ENCODE results near the gene SPEM2. TPM values are rescaled to one million over a fixed set of nuclear protein-coding genes. Genes with fewer than 3 reads are reported as not detected.
A peak's percentile ranks its signal among the peaks of the same experiment; 100 is the strongest.

SPEM2 gene
- total and polyA plus RNA-seq, 2 of the 4 experiments (the other 2 are of a cell fraction): not detected

DNA sequence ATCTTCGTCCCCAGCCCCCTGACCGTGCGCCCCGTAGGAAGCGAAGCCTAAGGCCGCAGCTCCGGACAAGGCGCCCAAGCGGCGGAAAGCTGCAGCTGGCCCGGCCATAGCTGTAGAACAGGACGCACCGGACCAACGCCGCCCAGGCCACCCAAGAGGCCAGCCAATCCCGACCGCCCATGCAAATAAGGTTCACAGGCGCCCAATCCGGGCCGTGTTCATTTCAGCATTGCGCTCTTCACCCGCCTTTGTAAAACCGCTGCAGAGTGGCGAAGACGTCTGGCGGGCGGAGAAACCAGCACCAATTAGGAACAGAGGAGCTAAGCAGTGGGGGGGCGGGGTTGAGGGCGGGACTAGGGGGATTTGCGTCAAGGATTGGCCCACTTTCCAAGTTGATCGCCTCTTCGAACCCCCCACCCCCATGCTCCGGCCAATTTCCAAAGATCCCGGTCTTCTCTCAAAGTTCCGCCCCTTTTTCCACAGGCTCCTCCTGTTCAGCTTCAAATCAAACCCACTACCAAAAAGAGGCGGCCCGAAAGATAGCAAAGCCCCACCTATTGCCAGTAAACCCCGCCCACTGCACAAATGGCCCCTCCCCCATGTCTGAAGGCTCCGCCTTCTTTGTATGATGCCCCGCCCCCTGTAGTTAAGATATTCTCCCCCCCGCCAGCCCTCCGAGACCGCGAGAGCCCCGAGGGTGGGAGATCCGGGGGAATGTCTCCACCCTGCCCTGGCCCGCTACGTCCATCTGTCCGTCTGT, 21.3 kb upstream of the SPEM2 start, which contains the start of gene TMEM256:
TSS of gene TMEM256 (minus strand) at position 121 of the 760 bp plus-strand sequence. CDS start at position 108, 13 bp downstream.
- Histone ChIP-seq H3K4ac (ENCODE audit: low read depth, low read length) (peak within 1 kb of the TSS; percentile 86), H3K23ac (ENCODE audit: low read depth, low read length) (peak within 1 kb of the TSS; percentile 91), H3K4me3 (ENCODE audit: insufficient read depth, low read depth, low read length) (peak within 1 kb of the TSS; percentile 94), H3K9me1 (ENCODE audit: insufficient read depth, low read length) (no peaks in the 10 kb centered on the region), H3K14ac (replicated peaks; ENCODE audit: low read depth, low read length) (peak within 1 kb of the TSS; percentile 94), H3K56ac (ENCODE audit: extremely low read depth, insufficient read depth, low read length) (peak within 1 kb of the TSS; percentile 64; the same call in 1 of the 2 replicates), H3K4me1 (ENCODE audit: control insufficient read depth, insufficient read depth, low read length) (peaks cover 9% of the 10 kb centered on the region), H3K4me2 (ENCODE audit: low read depth, low read length) (peak within 1 kb of the TSS; percentile 95), H3K18ac (ENCODE audit: low read depth, low read length) (peak within 1 kb of the TSS; percentile 45; the same call in 1 of the 2 replicates), H2BK120ac (ENCODE audit: low read depth, low read length) (peak within 1 kb of the TSS; percentile 55), H3K36me3 (ENCODE audit: control insufficient read depth, insufficient read depth, low read length) (peaks cover 7% of the 10 kb centered on the region; the same call in 1 of the 2 replicates), H3K79me1 (ENCODE audit: low read depth in 1 of 2, low read length in 2 of 2) (peaks cover 11 to 54% of the 10 kb centered on the region in 2 experiments), H2BK5ac (ENCODE audit: low read depth, low read length, poor library complexity, severe bottlenecking) (peak within 1 kb of the TSS; percentile 72), H4K91ac (ENCODE audit: insufficient read depth, low read depth, low read length) (peak within 1 kb of the TSS; percentile 80), H2AK5ac (ENCODE audit: low read depth, low read length) (peak within 1 kb of the TSS; percentile 82), H4K5ac (ENCODE audit: low read depth, low read length) (peak within 1 kb of the TSS; percentile 50; the same call in 1 of the 2 replicates), H3K9me3 (ENCODE audit: control insufficient read depth, insufficient read depth, low read length) (no peaks in the 10 kb centered on the region), H3K27me3 (ENCODE audit: control insufficient read depth, insufficient read depth, low read length) (no peaks in the 10 kb centered on the region), H3K27ac (ENCODE audit: insufficient read depth, low read length) (peak within 1 kb of the TSS; percentile 75), H2BK15ac (ENCODE audit: low read depth, low read length) (no peak within 1 kb of the TSS), H4K8ac (ENCODE audit: low read depth in 2 of 2, low read length in 2 of 2) (peak within 1 kb of the TSS; percentile 63 to 90), H2AK9ac (replicated peaks; ENCODE audit: low read depth, low read length, poor library complexity) (peak within 1 kb of the TSS; percentile 100), H2AFZ (replicated peaks; ENCODE audit: low read length, poor library complexity) (peak within 1 kb of the TSS; percentile 100), H4K20me1 (ENCODE audit: insufficient read depth, low read length) (peaks cover 7% of the 10 kb centered on the region), H2BK20ac (ENCODE audit: low read depth, low read length) (no peak within 1 kb of the TSS), H3K9ac (ENCODE audit: low read depth, low read length) (peak within 1 kb of the TSS; percentile 90)
- ChIA-PET CTCF (interaction anchor here (0.8 kb wide), 1 partner anchor 32 kb away, joined by 4 read pairs; the partner anchor contains the start of gene TMEM102), POLR2A (ENCODE audit: unreplicated experiment) (interaction anchor here (0.6 to 1.7 kb wide), 8 partner anchors 9 to 1941 kb away, joined by 3 to 9 read pairs (median 4); partner anchors contain the start of gene PLSCR3)
- dilution Hi-C loops (cut with HindIII; ENCODE audit: low sequenced_read_pairs, unreplicated experiment) (no loop called here), in situ Hi-C loops (cut with MboI; ENCODE audit: low sequenced_read_pairs) (no loop called here), intact Hi-C loops (cut with micrococcal nuclease) (loop anchor here (1.0 to 2.0 kb wide), 4 partner anchors 33 to 157 kb away; partner anchors contain the start of genes POLR2A and SENP3)
- no TSS peak for BruUV-seq (replicated peaks)
- ATAC-seq (ENCODE audit: low read depth) (peak; percentile 80), DNase-seq (peak; percentile 99)
- WGBS, 2 experiments (ENCODE audit: extremely low coverage in 2 of 2, insufficient read length in 1 of 2): 0% methylated on average over 15 of the region's 49 CpGs; no CpG with 5 or more reads in 1 of the 2 experiments
- TF ChIP-seq BHLHE40 (IDR thresholded peaks at IDR 0.05; ENCODE audit: low read depth, low read length): peak; percentile 31; the same call in 1 of the 2 replicates
- TF ChIP-seq RCOR1 (IDR thresholded peaks at IDR 0.05; ENCODE audit: insufficient replicate concordance, low read length): no peak
- peak; percentile 33; the same call in 1 of the 2 replicates for TF ChIP-seq FOS (IDR thresholded peaks at IDR 0.05; ENCODE audit: low read depth, low read length)
- peak; percentile 57; the same call in 1 of the 2 replicates for TF ChIP-seq POLR2A (IDR thresholded peaks at IDR 0.05; ENCODE audit: low read depth, low read length)
- TF ChIP-seq CEBPB (IDR thresholded peaks at IDR 0.05; ENCODE audit: low read depth, low read length): no peak
- 0 out of 2 replicates have a peak, but pooled peaks have one; percentile 20 for TF ChIP-seq USF2 (IDR thresholded peaks at IDR 0.05; ENCODE audit: low read depth, low read length)
- TF ChIP-seq MAFK (IDR thresholded peaks at IDR 0.05; ENCODE audit: low read depth, low read length): no peak
